Measurements from ENCODE around the gene FARS2. TPM values are rescaled to one million over a fixed set of nuclear protein-coding genes. Genes with fewer than 3 reads are reported as not detected.

The FARS2 gene
- total and polyA plus RNA-seq, 2 of the 13 experiments (the other 11 are each of a cell fraction or from before 2014, with no cell fraction given): 15.4 to 26.0 TPM

- CTCF ChIA-PET (ENCODE audit: low intra/inter-chr PET ratio, low total read pairs): no interaction called here
Measured at GRCh38 chr6:5659467-5659866, 398.2 kb downstream of the FARS2 start.

GRCh38 chr6:5660772-5661171 lies 399.5 kb downstream of the FARS2 start:
- Histone ChIP-seq H4K20me1 (ENCODE audit: insufficient read depth, low read length) (no peaks in the 10 kb centered on the region), H3K27ac (ENCODE audit: extremely low read length, insufficient read depth, low read length) (no peak overlapping the region), H3K36me3 (replicated peaks in 1 of 2; ENCODE audit: control insufficient read depth in 1 of 2, insufficient read depth in 2 of 2, low read length in 2 of 2) (no peaks in the 10 kb centered on the region), H2AFZ (ENCODE audit: low read length) (no peak overlapping the region), H3K9me3 (ENCODE audit: low read length) (no peaks in the 10 kb centered on the region), H3K9ac (ENCODE audit: insufficient read depth, low read depth, low read length) (no peak overlapping the region), H3K4me2 (ENCODE audit: low read depth, low read length) (no peak overlapping the region), H3K4me1 (ENCODE audit: insufficient read depth, low read length) (no peaks in the 10 kb centered on the region), H3K4me3 (replicated peaks in 1 of 3; ENCODE audit: insufficient read depth in 1 of 3, low read depth in 2 of 3, low read length in 3 of 3) (no peak overlapping the region), H3K79me2 (ENCODE audit: insufficient read depth, low read length) (no peaks in the 10 kb centered on the region), H3K27me3 (ENCODE audit: control insufficient read depth in 1 of 2, insufficient read depth in 2 of 2, low read length in 2 of 2) (no peaks in the 10 kb centered on the region)
- BruUV-seq (replicated peaks): no TSS peak
- DNase-seq (ENCODE audit: low spot score) (no peak), ATAC-seq (no peak), FAIRE-seq (no peak)
- CTCF ChIA-PET (ENCODE audit: low intra/inter-chr PET ratio, low total read pairs): no interaction called here
- WGBS (ENCODE audit: low lambda C conversion rate): 72% methylated on average over 5 of the region's 5 CpGs
- POLR2A ChIA-PET: no interaction called here
- intact Hi-C loops (cut with micrococcal nuclease; ENCODE audit: unreplicated experiment): no loop called here
- in situ Hi-C loops (cut with HindIII; ENCODE audit: extremely low pct_ligation_motif_present, low pct_unique_long_range_greater_than_20kb): no loop called here
- TF ChIP-seq NR2F1 (CRISPR knock-in tag; IDR thresholded peaks at IDR 0.05) (no peak), IRF9 (CRISPR knock-in tag; IDR thresholded peaks at IDR 0.05; ENCODE audit: borderline replicate concordance) (no peak), RORA (CRISPR knock-in tag; IDR thresholded peaks at IDR 0.05) (no peak), BORCS8-MEF2B (CRISPR knock-in tag; IDR thresholded peaks at IDR 0.05) (no peak), ZNF317 (CRISPR knock-in tag; IDR thresholded peaks at IDR 0.05) (no peak), BHLHE40 (IDR thresholded peaks at IDR 0.05; ENCODE audit: low read length) (no peak)

More at GRCh38 chr6:5659467-5659866, 398.2 kb downstream of the FARS2 start:
- Histone ChIP-seq H3K27me3 (ENCODE audit: control insufficient read depth in 1 of 2, insufficient read depth in 2 of 2, low read length in 2 of 2) (no peaks in the 10 kb centered on the region), H3K4me3 (replicated peaks in 1 of 3; ENCODE audit: insufficient read depth in 1 of 3, low read depth in 2 of 3, low read length in 3 of 3) (no peak overlapping the region), H3K9ac (ENCODE audit: insufficient read depth, low read depth, low read length) (no peak overlapping the region), H3K4me1 (ENCODE audit: insufficient read depth, low read length) (no peaks in the 10 kb centered on the region), H4K20me1 (ENCODE audit: insufficient read depth, low read length) (no peaks in the 10 kb centered on the region), H3K9me3 (ENCODE audit: low read length) (no peaks in the 10 kb centered on the region), H3K27ac (ENCODE audit: extremely low read length, insufficient read depth, low read length) (no peak overlapping the region), H3K4me2 (ENCODE audit: low read depth, low read length) (no peak overlapping the region), H3K79me2 (ENCODE audit: insufficient read depth, low read length) (no peaks in the 10 kb centered on the region), H3K36me3 (replicated peaks in 1 of 2; ENCODE audit: control insufficient read depth in 1 of 2, insufficient read depth in 2 of 2, low read length in 2 of 2) (no peaks in the 10 kb centered on the region), H2AFZ (ENCODE audit: low read length) (no peak overlapping the region)
- no peak for FAIRE-seq
- TF ChIP-seq, protein P1, sequence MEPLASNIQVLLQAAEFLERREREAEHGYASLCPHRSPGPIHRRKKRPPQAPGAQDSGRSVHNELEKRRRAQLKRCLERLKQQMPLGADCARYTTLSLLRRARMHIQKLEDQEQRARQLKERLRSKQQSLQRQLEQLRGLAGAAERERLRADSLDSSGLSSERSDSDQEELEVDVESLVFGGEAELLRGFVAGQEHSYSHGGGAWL (CRISPR knock-in tag; IDR thresholded peaks at IDR 0.05): no peak
- TF ChIP-seq, protein P2, sequence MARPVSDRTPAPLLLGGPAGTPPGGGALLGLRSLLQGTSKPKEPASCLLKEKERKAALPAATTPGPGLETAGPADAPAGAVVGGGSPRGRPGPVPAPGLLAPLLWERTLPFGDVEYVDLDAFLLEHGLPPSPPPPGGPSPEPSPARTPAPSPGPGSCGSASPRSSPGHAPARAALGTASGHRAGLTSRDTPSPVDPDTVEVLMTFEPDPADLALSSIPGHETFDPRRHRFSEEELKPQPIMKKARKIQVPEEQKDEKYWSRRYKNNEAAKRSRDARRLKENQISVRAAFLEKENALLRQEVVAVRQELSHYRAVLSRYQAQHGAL (CRISPR knock-in tag; IDR thresholded peaks at IDR 0.05; ENCODE audit: not compliant biosample characterization): no peak
- no peak for TF ChIP-seq KMT2B (CRISPR knock-in tag; IDR thresholded peaks at IDR 0.05)
- BruUV-seq (replicated peaks): no TSS peak
- ATAC-seq: no peak
- in situ Hi-C loops (cut with HindIII; ENCODE audit: extremely low pct_ligation_motif_present, low pct_unique_long_range_greater_than_20kb): no loop called here
- POLR2A ChIA-PET: no interaction called here
- no peak for DNase-seq (ENCODE audit: low spot score)
- intact Hi-C loops (cut with micrococcal nuclease; ENCODE audit: unreplicated experiment): no loop called here

Measured in HepG2 (cell line).